Esophagus muscularis mucosa (tissue), 4 donors: ENCODE results near the gene PRICKLE3. TPM values are rescaled to one million over a fixed set of nuclear protein-coding genes. Genes with fewer than 3 reads are reported as not detected.
A peak's percentile ranks its signal among the peaks of the same experiment; 100 is the strongest.

Experiments
- DNase-seq: peaks from one replicate; pipeline ENCODE4 v3.0.0-alpha.2; 2017; ENCODE audit errors: extremely low spot score
- H3K27ac ChIP-seq, 4 donors: fragments of 200-600 bp; sonication (generic); replicated peaks in 1 of 4; 1 replicate in 3 of 4; 2 replicates in 1 of 4; pipeline ENCODE4 v1.5.1; 2016 to 2019; ENCODE audit warnings: mild to moderate bottlenecking in 1 of 4
- H3K27me3 ChIP-seq, 4 donors: fragments of 200-600 bp; sonication (generic); one replicate each; pipeline versions ENCODE4 v1.5.1 to v1.6.0; 2016 to 2019
- H3K36me3 ChIP-seq, 4 donors: fragments of 200-600 bp; sonication (generic); one replicate each; pipeline ENCODE4 v1.5.1; 2016 to 2019
- H3K4me1 ChIP-seq, 4 donors: fragments of 200-600 bp; sonication (generic); one replicate each; pipeline ENCODE4 v1.5.1; 2016 to 2019
- H3K4me3 ChIP-seq, 4 donors: fragments of 200-600 bp; sonication (generic); 1 replicate in 2 of 4; 2 replicates in 2 of 4; pipeline ENCODE4 v1.5.1; 2016 to 2019; ENCODE audit warnings: mild to moderate bottlenecking in 4 of 4, moderate library complexity in 1 of 4
- H3K9me3 ChIP-seq, 4 donors: fragments of 200-600 bp; sonication (generic); 1 replicate in 3 of 4; 2 replicates in 1 of 4; pipeline ENCODE4 v1.5.1; 2016 to 2019
- CTCF ChIP-seq, 3 experiments: fragments of 200-600 bp in 2 of 3; fragments of 450-650 bp in 1 of 3; sonication (generic) in 2 of 3; IDR thresholded peaks; one replicate each; pipeline ENCODE4 v1.5.1; 2017 to 2019; ENCODE audit warnings: antibody characterized with exemption in 3 of 3, mild to moderate bottlenecking in 2 of 3, moderate library complexity in 1 of 3
- EP300 ChIP-seq: sonication (generic); formaldehyde crosslinking; IDR thresholded peaks from one replicate; pipeline ENCODE4 v1.6.1; 2017; ENCODE audit warnings: antibody characterized with exemption
- POLR2A ChIP-seq: fragments of 450-650 bp; IDR thresholded peaks from one replicate; pipeline ENCODE4 v1.6.1; 2017; ENCODE audit warnings: antibody characterized with exemption, moderate library complexity, mild to moderate bottlenecking, low read depth
- POLR2AphosphoS5 ChIP-seq, 2 donors: sonication (generic); formaldehyde crosslinking; IDR thresholded peaks; one replicate each; pipeline ENCODE4 v1.6.1; 2017; ENCODE audit warnings: antibody characterized with exemption in 2 of 2
- WGBS: methylation state at CpG from one replicate; pipeline ENCODE4 v1.1.5; 2018; 5-methylcytosine and 5-hydroxymethylcytosine counted together
- intact Hi-C: fragments of 100-400 bp; cut with DNase I; formaldehyde crosslinking; loops from one replicate; pipeline ENCODE4 v1.15.1; 2023
- total RNA-seq, 4 donors: library from RNA; depleted of rRNA; stranded (reverse); fragments of >200 nt; gene quantifications; one replicate each; pipeline versions ENCODE4 v1.1.0 to v1.2.1, GENCODE V29; 2016

The PRICKLE3 gene
- total RNA-seq, 4 donors from 2014 or later = 7.6 to 16.2 (median 12.3) TPM

- Histone ChIP-seq H3K4me3 (no peak overlapping the region), H3K27ac (peak overlapping the region in 1 of 4 donors; percentile 85), H3K36me3 (peaks cover 0 to 2% (median 0%) of the 10 kb centered on the region in 4 donors), H3K27me3 (no peaks in the 10 kb centered on the region), H3K4me1 (peaks cover 12 to 42% (median 37%) of the 10 kb centered on the region in 4 donors), H3K9me3 (no peaks in the 10 kb centered on the region)
- intact Hi-C loops = no loop called here
- WGBS = 78% methylated on average over 8 of the region's 8 CpGs
- TF ChIP-seq EP300 (no peak), POLR2AphosphoS5 (IDR thresholded peaks at IDR 0.05) (no peak), CTCF (IDR thresholded peaks at IDR 0.05) (no peak), POLR2A (no peak)
- DNase-seq = no peak
These were observed 2.4 kb upstream of the PRICKLE3 start for GRCh38 chrX:49188468-49189076.

GRCh38 chrX:49187526-49187925 is 1.4 kb upstream of the PRICKLE3 start:
- H3K4me1 ChIP-seq = peaks cover 12 to 40% (median 37%) of the 10 kb centered on the region in 4 donors
- WGBS = 87% methylated on average over 10 of the region's 10 CpGs
- intact Hi-C loops = no loop called here
- peak overlapping the region; percentile 83 to 87 (median 86) for H3K27ac ChIP-seq
- DNase-seq = no peak
- no peak for TF ChIP-seq POLR2A
- TF ChIP-seq CTCF (IDR thresholded peaks at IDR 0.05) = no peak
- no peak for TF ChIP-seq POLR2AphosphoS5 (IDR thresholded peaks at IDR 0.05)
- TF ChIP-seq EP300 = no peak
- peaks cover 0 to 12% (median 4%) of the 10 kb centered on the region in 4 donors for H3K36me3 ChIP-seq
- no peaks in the 10 kb centered on the region for H3K9me3 ChIP-seq
- no peaks in the 10 kb centered on the region for H3K27me3 ChIP-seq
- no peak overlapping the region for H3K4me3 ChIP-seq

GRCh38 chrX:49187028-49187394 is 838 bp upstream of the PRICKLE3 start:
- DNase-seq = no peak
- peaks cover 0 to 17% (median 8%) of the 10 kb centered on the region in 4 donors for H3K36me3 ChIP-seq
- H3K4me1 ChIP-seq = peaks cover 12 to 37% (median 35%) of the 10 kb centered on the region in 4 donors
- H3K27ac ChIP-seq = peak overlapping the region; percentile 83 to 87 (median 86)
- TF ChIP-seq POLR2AphosphoS5 (IDR thresholded peaks at IDR 0.05) = no peak
- no peak for TF ChIP-seq POLR2A
- no peak for TF ChIP-seq EP300
- H3K9me3 ChIP-seq = no peaks in the 10 kb centered on the region
- intact Hi-C loops = no loop called here
- 67% methylated on average over 11 of the region's 15 CpGs for WGBS
- no peak overlapping the region for H3K4me3 ChIP-seq
- no peaks in the 10 kb centered on the region for H3K27me3 ChIP-seq

GRCh38 chrX:49184294-49185281 is 1.6 kb downstream of the PRICKLE3 start:
- intact Hi-C loops = no loop called here
- TF ChIP-seq POLR2A (no peak), POLR2AphosphoS5 (IDR thresholded peaks at IDR 0.05) (peak; percentile 80 to 82), EP300 (no peak), CTCF (IDR thresholded peaks at IDR 0.05) (peak in 1 of 3 experiments; percentile 15)
- Histone ChIP-seq H3K4me1 (peaks cover 12 to 30% (median 29%) of the 10 kb centered on the region in 4 donors), H3K9me3 (no peaks in the 10 kb centered on the region), H3K27me3 (no peaks in the 10 kb centered on the region), H3K36me3 (peaks cover 0 to 24% (median 14%) of the 10 kb centered on the region in 4 donors), H3K27ac (peak overlapping the region; percentile 83 to 87 (median 86)), H3K4me3 (peak overlapping the region; percentile 57 to 68 (median 60))
- 60% methylated on average over 21 of the region's 46 CpGs for WGBS
- DNase-seq = peak; percentile 97
